GM21786 (cell line): ENCODE results near the gene HUNK.
A peak's percentile ranks its signal among the peaks of the same experiment; 100 is the strongest.
"Not testable (repeated sequence)": the region's sequence is repeated elsewhere in the genome, so short reads cannot be mapped to it uniquely, and the experiment has no call there.

Experiments
- ATAC-seq: cut with Tn5 transposase; IDR thresholded peaks from one replicate; pipeline ENCODE4 v1.9.1; 2021; ENCODE audit not compliant: unreplicated experiment

HUNK gene

DNA sequence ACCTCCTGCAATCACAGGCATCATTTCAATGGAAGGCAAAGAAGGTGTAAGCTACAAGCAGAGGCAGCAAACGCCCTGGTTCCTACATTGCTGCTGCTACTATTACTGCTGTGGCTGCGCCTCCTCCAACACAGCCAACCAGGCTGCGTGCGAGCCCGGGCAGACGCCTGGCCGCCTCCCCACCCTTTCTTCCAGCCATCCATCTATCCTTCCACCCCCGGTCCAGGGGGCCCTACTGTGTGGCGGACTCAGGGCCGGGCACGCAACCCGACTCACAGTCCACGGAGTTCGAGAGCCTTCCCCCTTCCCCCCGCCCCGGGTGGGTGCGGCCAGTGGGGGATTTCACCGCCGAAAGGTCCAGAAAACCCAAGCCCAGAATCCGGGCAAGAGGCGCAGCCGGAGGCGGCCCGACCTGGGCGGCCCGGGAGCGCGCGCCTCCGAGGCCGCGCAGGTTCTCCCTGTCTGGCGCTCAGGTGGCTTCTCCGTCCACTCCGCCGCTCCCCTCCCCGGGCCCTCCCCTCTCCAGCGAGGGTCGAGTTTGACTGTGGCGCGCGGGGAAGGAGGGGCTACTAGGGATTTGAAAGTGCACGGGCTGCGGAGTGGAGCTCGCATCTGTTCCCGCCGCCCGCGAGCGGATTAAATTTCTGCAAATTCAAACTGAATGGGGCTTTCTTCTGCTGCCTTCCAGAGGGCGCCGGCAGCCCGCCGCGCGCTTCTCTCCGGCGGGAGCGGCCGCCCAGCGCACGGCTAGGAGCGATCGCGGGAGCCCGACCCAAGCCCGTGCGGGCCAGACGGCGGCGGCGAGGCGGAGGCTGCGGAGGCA is at the start of gene HUNK:
HUNK (plus strand) TSS at position 569 of the 823 bp plus-strand sequence. CDS start 655 bp downstream, outside the sequence.
- no peak for ATAC-seq

DNA sequence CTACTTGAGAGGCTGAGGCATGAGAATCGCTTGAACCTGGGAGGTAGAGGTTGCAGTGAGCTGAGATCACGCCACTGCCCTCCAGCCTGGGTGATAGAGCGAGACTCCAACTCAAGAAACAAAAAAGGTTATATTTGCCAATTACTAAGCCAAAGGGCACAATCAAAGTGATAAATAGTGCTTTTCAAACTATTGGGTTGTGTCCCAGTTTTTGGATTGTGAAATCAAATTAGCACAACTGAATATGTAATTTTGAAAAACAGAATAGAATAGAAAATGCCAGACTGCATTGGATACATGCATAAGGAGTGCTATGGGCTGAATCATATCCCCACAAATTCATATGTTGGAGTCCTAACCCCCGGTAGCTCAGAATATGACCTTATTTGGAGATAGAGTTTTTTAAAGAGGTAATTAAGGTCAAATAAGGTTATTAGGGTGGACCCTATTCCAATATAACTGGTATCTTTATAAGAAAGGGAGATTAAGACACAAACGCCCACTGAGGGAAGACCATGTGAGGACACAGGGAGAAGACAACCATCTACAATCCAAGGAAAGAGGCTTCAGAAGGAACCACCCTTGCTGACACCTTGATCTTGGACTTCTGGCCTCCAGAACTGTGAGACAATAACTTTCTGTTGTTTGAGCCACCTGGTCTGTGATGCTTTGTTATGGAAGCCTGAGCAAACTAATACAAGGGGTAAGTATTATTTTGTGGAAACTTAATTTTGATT is 42.9 kb upstream of the HUNK start:
- no peak for ATAC-seq

DNA sequence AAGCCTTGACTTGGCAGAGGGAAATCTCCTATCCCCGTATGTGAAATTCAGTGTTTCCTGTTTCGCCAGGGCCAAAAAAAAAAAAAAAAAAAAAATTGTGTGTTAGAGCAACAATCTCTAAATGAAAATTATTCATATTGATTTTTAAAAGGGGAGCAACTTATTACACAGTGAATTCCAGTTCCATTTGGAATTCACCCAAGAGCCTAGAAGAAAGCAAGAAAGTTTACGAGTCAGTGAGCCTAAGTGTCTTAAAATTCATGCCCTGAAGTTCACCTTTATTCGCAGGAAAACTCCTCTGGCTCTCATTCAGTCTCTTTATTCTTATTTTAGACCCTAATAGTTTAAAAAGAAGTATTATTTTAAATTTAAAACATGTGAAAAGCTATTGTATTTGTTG is 42.1 kb upstream of the HUNK start:
- no peak for ATAC-seq

DNA sequence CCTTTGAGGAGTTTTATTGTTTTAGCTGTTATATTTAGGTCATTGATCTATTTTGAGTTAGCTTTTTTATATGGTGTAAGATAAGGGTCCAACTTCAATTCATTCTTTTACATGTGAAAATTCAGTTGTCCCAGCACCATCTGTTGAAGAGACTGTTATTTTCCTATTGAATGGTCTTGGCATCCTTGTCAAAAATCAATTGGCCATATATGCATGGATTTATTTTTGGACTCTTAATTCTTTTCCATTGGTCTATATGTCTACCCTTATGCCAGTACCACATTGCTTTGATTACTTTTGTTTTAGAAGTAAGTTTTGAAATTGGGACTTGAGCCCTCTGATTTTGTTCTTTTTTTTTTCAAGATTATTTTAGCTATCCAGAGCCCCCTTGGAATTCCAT is 35.8 kb upstream of the HUNK start:
- ATAC-seq = no peak

DNA sequence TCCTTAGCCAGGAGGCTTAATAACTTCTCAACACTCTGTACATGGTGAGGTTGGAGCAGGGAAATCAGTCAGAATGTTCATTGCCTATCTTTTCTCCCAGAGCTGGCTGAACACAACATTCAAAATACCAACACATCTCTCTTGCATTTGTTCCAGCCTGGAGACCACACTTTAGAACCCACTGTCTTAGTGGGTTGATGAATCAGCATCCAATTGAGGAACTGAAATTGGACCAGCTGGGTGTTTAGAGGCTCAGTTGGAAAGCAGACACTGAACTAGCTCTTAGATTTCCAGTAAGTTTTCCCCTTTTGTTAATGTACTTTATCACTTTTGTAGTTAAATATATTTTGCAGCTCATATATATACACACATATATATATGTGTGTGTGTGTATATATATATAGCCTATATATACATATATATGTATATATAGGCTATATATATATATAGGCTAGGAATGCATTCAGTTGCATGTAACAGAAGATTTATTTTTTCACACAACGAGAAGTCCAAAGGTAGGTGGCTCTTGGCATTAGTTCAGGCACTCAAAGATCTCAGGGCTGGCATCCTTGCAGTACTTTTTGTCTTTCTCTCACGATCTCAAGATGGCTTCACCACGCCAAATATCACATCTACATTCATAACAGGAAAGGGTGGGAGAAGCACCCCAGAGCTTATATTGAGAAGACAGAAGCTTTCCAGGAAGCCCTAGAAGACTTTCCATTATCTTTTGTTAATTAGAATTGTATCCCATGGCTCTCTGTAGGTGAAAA is 35.0 kb upstream of the HUNK start:
- no peak for ATAC-seq

DNA sequence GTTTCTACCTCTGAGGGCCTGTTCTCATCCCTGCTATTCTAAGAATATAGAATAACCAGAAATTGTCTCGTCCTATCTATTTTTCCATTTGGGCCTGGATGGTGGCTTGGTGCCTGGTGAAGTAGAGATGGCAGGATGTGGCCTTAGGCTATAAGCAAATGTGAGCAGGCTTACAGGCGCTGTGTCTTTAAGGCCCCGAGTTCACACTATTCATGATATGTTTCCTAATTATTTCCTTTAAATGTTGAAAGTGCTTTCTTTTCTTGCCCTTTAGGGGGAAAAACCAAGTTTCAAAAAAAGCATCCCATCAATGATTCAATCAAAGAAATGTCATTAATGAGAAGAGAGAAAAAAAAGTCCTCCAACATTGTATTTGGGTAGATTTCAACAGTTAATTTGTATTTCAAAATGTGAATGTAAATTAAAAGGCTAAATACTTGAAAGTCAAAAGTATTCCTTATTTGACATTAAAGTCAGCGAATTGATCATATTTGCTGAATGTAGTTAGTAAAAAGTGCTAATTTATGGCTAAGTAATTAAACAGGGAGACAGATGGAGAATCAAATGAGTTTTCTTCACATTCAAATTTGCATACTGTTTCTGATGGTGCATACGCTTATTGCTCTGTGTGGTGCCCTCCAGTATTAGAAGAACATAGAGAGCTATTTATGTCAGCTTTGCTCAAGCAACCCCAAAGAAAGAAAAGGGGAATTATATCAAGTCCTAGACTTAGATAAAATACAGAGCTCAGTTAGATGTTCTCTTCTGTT is 34.0 kb upstream of the HUNK start:
- ATAC-seq = no peak

DNA sequence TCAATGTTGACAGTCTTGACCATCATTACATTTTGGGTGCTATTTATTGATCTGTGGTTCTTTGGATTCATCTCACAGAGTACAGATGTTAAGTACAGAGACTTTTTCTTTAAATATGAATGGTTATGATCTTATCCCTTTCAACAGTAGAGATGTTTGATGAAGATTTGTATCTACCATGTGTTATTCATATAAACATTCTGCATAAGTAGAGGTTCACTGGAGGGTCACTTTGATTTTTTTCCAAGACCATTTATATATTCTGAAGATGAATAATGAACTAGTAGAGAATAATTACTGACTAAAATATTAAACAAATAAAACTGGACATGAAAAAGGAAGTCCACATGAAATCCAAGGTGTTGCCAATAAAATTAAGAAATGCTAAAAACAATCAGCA is 28.6 kb upstream of the HUNK start:
- no peak for ATAC-seq

DNA sequence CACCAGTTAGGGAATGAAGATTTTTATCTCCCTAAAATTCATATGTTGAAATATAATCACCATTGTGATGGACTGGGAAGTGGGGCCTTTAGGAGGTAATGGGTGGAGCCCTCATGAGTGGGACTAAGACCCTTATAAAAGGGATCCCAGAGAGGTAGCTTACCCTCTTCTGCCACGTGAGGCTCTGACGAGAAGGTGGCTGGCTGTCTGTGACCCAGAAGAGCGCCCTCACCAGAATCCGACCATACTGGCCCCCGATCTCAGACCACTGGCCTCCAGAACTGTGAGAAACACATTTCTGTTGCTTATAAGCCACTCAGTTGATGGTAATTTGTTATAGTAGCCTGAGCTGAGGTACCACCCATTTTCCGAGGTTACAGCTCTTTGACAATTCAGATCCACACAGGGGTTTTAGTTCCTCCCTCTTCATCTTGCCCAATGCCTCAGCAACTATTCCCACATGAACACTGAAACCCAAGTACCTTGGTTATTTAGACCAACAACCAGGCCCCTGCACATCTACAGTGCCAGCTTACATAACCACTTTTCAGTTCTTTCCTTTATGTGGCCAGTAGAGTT is 27.6 kb upstream of the HUNK start:
- no peak for ATAC-seq

DNA sequence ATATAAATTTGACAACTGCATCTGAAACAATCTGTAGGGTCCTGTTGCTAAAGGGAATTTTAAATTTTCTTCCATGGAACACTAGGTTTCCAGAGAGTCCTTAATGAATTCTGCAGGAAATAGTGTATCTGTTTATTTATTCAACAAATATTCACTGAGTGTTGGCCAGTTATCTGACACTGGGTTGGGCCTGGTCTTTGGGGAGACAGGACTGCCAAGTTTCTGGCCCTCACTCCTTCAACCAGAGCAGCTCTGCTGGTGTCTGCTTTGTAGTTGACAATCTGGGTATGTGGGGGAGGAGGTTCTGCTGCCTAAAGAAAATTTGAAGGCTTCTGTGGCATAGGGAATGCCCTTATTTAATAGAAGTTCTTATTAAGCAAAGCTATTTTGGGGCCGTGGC is 26.1 kb upstream of the HUNK start:
- ATAC-seq = no peak

DNA sequence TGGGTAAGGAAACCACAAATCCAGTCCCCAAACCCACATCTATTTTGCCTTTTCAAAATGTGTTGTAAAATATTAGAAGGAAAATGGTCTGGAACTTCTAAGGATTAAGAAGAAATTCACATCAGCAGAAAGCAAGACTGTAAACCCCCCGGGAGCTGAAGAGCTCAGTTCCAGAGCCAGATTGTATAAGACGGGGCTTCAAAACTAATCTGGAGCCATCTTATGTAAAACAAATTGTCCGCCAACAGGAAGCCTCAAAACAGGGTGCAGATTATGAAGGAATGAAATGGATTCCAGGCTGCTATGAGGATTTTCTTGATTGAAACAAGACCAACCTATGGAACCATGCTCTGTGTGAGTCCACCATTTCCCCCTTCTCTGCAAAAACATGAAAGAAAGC is 25.1 kb upstream of the HUNK start:
- ATAC-seq = no peak

DNA sequence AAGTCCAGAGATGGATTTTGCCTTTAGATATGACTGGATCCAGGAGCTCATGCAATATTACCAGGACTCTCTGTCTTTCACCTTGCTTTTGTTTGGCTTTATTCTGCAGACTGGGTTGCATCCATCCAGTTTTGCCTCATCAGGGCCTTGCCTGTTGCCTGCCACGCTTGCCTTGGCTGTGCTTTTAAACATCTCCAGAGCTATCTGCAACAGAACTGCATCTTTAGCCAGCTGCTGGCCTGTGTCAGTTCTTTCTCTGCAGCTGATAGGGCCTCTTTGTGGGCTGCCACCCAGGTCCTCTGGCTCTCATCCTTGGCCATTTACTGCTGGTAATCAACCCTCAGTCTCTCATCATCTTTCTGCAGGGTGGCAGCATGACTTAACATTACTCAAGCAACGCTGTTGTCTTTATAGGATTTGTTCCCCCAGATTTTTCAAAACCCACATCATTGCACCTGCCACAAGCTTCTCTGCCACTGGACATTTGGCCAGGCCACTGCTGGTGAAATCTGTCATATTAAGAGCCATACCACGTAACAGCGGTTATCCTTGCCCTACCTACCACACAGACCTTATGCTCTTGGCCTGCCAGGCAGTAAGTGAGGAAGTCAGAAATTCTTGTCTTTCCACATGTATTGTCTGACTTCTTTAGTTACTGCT is 24.4 kb upstream of the HUNK start:
- ATAC-seq = no peak

DNA sequence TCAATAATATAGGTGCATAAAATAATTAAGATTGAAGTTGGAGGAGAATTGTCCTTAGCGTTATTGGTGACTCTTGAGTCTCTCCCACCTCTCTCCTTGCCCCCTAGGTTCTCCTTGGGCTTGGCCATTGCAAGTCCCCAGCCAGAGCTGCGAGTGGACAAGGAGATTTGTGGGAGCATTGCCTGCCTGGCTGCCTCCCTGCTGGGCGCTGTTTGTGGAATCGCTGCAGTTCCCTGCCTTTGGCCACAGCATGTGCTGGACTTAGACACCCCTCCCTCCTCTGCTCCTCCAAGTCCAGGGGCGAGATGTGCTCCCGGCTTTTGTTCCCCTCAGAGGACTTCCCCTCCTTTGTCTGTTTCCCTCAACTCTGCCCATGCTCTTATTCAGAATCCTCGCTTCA is 21.9 kb upstream of the HUNK start:
- no peak for ATAC-seq

DNA sequence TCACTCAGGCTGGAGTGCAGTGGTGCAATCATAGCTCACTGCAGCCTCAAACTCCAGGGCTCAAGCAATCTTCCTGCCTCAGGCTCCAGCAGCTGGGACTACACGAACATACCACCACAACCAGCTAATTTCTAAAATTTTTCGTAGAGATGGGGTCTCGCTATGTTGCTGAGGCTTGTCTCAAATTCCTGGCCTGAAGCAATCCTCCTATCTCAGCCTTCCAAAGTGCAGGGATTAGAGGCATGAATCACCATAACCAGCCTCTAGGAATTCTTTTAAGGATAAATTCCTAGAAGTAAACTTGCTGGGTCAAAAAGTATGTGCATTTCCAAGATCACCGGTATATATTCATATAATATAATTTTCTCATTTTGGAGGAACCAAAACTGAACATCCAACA is 17.6 kb upstream of the HUNK start:
- ATAC-seq = no peak

DNA sequence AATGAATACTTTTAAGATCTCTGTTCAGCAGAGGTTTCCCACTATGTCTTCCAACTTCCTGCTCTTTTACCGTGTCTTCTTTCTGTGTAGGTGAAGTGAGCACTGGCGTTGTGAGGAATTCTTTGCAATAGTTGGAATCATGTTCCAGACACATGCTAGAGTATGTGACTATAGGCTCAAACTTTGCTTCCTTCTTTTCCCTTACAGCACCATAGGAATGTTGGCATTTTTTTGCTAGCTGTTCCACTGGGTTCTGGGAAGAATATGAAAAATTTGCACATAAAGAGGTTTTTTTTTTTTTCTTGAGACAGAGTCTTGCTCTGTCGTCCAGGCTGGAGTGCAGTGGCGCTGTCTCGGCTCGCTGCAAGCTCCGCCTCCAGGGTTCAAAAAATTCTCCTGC is 15.7 kb upstream of the HUNK start:
- ATAC-seq = no peak

DNA sequence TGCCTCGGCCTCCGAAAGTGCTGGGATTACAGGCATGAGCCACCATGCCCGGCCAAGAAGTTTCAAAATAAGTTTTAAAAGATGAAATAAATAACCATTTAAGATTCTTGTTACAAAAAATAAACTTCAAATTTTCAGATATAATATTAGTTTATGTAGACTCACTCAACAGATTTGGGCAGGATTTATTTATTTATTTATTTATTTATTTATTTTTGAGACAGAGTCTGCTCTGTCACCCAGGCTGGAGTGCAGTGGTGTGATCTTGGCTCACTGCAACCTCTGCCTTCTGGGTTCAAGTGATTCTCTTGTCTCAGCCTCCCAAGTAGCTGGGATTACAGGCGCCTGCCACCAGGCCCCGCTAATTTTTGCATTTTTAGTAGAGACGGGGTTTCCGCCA is 15.2 kb upstream of the HUNK start:
- ATAC-seq = not testable (repeated sequence)

DNA sequence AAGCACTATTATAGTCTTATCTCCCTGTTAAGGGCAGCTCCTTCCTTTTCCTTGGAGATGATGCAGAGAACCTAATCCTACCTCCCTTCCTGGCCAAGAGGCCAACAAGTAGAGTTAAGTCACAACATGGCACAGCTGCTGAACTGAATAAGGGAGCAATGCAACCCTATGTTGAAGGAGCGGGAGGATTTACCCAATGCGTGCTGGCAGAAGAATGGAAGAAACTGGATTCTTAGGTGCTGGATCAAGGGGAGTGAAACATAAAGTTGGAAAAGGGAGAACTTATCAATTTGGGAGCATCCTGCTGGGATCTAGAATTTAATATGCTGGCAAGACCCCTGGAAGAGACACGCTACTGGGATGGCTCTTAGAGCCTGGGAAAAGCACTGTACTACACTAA is 12.0 kb upstream of the HUNK start:
- ATAC-seq = no peak

DNA sequence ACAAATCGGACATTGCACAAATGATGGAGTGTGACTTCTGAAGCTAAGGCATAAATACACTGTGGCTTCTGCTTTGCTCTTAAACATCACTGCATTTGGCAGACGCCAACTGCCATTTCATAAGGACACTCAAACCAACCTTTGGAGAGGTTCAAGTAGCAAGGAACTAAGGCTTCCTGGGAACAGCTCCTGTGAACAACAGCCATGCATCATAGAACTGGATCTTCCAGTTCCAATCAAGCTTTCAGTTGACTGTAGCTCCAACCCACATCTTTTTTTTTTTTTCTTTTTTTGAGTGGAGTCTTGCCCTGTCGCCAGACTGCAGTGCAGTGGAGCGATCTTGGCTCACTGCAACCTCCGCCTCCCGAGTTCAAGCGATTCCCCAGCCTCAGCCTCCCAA is 10.7 kb upstream of the HUNK start:
- ATAC-seq = no peak

DNA sequence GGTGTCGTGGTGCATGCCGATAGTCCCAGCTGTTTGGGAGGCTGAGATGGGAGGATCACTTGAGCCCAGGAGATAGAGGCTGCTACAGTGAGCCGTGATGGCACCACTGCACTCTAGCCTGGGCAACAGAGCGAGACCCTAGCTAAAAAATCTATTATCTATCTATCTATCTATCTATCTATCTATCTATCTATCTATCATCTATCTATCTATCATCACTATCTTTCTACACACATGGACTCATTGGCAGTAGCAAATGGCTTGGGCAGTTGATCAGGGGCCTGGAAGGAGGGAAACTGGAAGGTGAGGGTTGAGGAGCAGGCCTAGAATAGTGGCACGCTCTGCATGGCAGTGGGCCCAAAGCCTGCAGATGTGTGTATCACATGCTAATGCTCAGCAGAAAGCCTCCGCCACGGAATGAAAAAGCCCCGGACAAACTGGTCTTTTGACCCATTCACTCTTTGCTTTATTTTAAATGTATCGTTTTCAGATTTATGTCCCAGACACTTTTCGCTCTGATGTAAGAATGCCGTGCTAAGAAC is 7.3 kb upstream of the HUNK start:
- no peak for ATAC-seq

DNA sequence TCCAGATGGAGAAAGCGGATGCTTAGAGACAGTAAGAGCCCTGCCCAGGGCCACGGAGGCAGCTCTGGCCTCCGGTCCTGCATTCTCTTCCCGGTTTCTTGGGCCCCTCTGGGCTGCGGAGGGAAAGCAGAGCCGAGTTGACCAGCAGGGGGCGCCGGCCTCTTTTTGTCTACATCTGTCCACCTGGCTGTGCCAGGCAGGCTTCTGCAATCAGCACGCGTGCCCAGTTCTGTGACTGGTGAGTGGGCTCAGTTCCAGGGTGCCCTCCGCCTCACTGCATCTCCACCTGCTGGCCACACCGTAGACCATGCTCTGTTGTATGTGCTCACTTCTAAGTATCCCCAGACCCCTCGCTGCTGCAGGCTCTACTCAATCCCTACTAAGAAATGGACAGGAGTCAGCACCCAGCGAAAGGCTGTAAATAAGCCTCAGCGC is 6.7 kb upstream of the HUNK start:
- ATAC-seq = peak; percentile 64

DNA sequence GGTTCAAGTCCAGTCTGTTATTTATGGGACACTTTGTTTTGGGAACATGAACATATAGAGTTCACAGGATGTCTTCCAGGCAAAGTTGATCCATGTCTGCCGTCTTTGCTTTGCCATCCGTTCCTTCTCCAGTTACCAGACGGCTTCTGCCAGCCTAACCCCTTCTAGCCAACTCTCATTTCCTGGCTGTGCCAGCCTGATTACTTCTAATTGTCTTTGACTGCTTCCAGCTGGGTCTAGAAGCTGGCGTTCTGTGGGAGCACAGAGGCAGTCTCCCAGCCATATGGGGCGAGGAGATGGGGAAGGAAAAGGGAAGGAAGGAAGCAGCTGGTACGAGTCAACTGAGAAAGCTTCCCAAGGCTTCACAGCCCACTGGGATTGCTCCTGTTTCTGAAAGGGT is 3.1 kb upstream of the HUNK start:
- ATAC-seq = no peak
